GM19099 (cell line): Measurements from ENCODE around the gene RTL10.

ENCODE experiments used
- POLR2A ChIP-seq: IDR thresholded peaks from 3 replicates; pipeline ENCODE4 v1.6.1; 2011; ENCODE audit warnings: low read depth; ENCODE audit not compliant: insufficient read length; ENCODE audit errors: extremely low read depth

The RTL10 gene

DNA sequence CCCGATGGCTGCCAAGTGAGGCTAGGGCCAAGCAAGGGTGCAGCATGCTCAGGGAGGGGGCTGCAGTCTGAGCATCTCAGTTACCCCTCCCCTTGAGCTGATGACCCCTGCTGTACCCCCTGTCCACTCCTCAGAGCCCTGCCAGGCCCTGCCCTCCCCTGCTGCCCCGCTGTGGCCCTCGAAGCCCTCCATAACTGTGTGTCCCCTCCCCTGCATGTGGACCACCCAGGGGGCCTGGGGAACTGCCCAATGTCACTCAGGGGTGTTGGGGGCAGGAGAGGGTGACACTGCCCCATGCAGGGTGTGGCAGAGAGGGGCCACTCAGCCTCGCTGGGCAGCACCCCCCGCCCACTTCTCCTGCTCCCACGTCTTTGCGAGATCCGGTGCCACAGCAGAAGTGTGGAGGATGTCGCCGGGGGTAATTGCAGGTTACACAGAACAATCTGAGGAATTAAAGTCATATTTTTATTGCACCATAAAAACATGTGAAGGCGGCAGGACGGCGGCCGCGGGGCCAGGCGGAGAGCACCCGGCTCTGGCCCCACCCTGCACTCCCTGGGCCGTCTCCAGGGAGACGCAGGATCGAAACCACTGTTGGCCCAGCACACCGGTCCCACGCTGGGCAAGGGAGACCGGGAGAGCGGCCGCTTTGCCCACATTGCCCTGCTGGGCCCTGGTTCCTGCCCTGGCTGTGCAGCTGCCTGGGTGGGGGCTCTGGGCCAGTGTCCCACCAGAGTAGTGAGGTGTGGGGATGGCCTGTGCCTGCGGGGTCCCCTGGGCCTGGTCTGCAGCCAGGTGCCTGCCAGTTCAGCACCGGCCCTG, 18.7 kb upstream of the RTL10 start:
- TF ChIP-seq POLR2A, result no peak

DNA sequence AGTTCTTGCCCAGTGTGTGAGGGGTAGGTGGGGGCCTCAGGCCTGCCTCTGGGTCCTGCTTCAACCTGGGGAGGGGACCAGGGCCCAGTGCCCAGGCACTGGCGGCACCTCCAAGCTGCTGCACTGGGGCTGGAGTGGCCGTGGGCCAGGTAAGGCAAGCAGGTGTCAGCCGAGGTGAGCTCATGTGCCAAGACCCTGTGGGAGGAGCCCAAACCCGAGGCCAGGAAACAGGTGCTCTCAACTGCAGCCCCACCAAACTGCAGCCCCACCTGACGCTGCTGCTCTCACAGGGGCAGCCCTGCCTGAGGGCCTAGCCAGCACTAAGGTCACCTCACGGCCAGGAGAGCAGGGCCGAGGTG, 18.1 kb upstream of the RTL10 start:
- TF ChIP-seq POLR2A, result no peak

DNA sequence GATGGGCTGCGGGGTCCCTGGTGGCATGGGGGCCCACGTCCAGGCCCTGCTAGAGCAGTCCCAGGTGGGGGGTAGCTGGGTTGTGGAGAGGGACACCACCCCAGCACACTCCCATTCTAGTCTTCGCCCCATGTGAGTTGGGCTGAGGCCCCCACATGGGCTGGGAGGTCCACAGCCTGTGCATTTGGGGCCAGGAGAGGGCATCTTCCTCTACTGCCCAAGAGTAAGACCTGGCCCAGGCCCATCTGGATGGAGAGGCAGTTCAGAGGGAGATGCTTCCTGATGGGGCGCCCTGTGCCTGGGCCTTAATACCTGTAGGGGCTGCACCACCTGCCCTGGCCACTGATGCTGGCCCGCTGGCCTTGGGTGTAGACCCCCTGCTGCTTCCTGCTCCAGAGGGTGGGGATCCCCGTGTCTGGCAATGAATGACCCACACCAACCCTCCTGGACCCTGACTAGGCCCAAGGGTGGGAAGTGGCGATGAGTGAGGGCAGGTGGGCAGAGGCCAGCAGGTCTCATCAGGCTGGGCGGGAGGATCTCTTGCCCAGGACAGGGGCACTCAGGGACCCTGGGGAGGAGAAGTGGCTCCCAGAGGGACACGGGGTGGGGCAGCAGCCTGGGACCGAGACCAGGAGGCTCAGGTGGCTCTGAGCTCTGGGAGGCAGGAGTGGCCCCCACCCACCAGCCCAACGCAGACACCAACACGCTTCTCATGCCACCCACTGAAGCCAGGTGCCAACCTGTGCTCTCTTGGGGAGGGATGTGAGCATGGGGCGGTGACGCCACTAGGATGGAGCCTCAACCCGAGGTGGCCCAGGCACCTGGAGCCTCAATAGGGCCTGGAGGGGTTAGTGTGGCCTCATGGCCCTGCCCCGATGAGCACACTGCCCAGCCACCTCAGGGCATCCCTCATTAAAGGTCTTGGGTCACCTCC, 17.4 kb upstream of the RTL10 start:
- TF ChIP-seq POLR2A, result no peak

DNA sequence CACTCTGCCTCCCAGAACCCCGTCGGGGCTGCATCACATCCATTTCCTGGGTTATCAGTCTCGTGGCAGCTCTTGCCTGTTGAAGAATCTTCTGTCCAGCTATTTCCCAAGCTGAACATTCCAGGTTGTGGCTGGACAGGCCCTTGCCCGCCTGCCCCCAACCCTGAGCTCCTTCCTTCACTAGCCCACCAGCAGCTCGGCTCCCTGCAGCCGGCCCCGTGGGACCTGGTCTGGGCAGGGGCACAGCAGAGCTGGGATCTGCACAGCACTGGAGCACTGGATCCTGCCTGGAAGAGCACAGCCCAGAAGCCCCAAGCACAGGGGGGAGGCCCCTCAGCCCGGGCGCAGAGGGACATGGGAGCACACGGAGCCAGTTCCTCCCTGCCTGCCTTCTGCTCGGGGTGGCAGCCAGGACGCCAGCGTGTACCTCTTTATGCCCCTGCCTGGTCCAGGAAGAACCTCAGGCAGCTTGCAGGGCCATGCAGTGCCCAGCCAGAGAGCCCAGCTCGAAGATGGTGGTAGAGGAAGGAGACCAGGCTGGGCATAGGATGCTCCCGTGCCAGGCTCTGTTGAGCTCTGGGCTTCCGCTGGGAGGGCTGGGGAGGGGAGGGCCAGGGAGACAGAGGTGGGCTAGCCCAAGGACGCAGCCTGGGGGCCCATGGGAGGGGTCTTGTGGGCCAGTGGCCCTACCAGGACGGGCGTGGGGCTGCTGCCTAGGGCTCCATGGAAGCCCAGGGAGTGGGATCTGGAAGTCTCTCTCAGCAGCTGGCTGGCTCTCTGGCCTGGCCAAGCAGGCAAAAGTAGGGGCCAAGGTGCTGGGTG, 16.6 kb upstream of the RTL10 start:
- no peak for TF ChIP-seq POLR2A

DNA sequence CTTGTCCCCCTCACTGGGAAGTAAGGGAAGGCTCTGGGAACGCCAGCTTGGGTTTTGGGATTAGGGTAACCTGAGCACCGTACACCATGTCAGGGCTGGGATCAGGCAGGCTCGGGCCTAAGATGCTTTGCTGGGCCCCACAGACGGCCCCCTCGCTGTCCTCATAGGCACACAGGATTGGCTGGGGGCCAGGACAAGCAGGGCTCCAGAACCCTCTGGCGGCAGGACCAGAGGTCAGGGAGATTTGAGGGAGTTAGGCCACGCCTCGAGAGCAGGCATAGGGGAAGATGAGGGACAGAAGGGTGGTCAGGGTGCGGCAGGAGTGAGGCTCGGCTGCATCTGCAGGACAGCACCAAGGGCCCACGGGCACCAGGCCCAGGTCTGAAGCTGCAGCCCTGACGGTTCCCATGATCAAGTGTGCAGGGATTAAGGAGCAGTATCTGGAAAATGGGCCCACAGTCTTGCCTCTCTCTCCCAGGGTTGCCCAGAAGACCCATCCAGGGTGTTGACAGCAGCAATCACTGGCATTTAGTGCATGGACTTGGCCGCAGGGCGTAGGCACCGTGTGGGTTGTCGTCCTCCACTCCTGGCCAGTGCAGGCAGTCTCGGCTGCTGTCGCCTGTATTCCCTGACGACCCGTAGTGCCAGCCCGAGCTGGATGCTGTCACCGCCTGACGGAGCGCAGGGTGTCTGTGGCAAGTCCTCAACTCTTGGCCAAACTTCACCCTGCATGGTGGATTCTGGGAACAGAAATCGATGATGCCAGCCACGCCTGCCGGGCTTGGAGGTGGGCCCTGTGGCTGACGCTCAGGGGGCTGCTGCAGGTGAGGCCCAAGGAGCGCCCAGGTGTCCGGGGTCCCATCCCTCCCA, 15.7 kb upstream of the RTL10 start:
- TF ChIP-seq POLR2A, result no peak

DNA sequence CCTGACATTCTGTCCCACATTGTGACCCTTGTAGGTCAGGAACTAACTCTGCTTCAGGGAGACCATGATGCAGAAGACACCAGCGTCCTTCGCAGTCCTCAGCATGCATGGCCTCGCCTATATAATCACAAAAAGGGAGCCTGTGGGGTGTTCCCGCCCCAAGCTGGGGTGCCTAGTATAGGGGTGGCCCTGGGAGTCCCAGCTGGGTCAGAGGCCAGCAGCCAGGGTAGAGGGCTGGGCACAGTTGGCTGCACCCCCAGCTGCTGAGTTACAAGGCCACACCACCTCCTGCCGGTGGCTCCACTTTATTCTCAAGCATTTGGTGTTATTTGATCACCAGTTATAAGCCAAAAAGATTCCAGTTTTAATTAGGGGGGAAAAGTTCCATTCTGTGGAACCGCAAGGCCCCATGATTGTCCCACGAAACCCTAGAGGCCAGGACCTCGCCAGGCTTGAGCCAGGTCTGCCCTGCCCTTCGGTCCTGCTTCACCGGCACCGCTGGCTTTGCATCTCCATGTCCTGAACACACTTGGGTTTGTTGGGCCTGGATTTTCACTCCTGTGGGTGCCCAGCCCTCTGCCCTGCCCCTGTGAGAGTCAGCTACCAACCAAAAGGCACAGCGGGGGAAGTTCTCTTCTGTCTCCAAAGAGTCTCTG, 15.0 kb upstream of the RTL10 start:
- TF ChIP-seq POLR2A, result no peak

DNA sequence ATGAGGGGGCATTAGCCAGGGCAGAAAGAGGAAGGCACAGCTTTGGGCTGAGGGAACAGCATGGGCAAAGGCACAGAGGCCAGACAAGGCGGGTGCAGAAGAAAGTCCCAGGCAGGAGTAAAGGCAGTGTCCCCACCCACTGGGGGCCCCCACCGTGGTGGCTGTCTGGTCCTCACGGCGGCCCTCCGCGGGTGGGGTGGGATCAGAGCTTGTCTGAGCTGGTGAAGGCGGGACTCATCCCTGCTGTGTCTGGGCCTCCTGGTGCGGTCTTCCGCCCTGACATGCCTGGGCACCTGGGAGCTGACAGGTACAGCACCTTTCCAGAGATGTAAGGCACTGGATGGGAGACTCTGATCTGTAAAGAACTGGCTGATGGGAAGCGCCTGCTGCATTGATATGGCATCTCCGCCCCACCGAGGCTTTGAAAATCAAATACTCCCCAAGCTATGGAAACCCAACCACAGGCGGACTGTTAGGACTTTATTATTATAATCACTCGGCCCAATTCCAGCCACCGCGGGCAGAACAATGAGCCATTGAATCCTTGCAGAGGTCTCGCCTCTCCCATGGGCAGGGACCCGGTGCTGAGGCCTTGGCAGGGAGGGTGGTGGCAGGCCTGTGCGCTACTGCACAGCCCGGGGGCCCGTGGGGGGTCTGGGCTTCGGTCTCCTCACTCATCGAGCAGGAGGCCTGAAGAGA, 14.2 kb upstream of the RTL10 start:
- TF ChIP-seq POLR2A, result no peak

DNA sequence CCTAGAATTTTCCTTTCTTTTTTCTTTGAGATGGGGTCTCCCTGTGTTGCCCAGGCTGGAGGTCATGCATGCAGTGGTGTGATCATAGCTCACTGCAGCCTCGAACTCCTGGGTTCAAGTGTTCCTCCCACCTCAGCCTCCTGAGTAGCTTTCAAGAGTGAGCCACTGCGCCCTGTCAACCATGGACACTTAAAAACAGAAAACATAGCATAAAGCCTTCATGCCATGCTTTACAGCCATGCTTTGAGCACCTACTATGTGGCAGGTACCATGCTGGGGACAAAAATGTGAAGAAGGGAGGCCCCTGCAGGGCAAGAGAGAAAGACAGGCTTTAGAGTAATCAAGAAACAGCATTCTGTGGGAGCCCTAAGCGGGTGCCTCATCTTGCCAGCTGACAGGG, 13.7 kb upstream of the RTL10 start:
- no peak for TF ChIP-seq POLR2A

DNA sequence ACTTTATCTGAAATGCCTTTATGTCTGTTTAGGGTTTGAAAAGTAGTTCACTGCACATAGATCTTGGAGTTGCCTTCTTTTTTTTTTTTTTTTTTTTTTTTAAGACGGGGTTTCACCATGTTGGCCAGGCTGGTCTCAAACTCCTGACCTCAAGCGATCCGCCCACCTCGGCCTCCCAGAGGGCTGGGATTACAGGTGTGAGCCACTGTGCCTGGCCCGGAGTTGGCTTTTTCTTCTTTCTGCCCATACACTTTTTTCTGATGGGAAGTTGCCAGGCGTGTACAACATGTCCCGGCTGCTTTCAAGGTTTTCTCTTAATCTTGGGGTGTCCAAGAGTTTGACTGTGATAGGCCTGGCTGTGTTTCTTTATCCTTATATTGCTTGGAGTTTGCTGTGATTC, 12.9 kb upstream of the RTL10 start:
- no peak for TF ChIP-seq POLR2A

DNA sequence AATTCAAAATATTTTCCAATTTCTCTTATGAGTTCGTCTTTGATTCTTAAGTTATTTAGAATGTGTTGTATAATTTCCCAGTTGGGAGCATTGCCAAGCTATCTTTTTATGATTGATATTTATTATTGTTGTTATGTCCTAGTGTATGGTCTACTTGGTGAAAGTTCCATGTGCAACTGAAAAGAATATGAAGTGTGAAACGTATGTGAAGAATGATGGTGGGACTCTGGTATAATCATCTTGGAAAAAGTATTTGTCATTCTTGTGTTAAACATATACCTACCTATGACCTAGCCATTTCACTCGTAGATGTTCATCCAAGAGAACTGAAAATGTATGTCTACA, 12.0 kb upstream of the RTL10 start:
- no peak for TF ChIP-seq POLR2A

DNA sequence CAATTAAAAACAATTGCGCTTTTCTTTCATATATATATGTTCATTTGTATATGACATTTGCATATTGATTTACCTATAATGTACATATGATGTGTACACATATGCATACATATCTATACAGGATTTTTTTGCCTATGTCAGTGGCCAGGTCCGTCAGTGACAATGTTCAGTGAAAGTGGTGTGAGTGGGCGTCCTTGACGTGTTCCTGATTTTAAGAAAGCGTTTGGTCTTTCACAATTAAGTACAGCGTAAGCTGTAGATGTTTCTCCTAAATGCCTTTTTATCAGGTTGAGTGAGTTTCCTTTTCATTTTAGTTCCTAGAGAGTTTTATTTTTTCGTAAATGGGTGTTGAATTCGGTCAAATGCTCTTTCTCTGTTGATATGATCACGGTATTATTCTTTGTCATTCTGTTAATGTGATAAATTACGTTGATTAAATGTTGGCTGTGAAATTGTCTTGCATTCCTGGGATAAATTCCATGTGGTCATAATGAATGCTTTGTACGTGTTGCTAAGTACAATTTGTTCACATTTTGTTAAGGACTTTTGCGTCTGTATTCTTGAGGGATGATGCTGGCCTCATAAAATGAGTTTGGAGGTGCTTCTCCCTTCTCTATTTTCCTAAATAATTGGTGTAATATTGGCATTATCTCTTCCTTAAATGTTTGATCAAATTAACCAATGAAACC, 10.6 kb upstream of the RTL10 start:
- no peak for TF ChIP-seq POLR2A

DNA sequence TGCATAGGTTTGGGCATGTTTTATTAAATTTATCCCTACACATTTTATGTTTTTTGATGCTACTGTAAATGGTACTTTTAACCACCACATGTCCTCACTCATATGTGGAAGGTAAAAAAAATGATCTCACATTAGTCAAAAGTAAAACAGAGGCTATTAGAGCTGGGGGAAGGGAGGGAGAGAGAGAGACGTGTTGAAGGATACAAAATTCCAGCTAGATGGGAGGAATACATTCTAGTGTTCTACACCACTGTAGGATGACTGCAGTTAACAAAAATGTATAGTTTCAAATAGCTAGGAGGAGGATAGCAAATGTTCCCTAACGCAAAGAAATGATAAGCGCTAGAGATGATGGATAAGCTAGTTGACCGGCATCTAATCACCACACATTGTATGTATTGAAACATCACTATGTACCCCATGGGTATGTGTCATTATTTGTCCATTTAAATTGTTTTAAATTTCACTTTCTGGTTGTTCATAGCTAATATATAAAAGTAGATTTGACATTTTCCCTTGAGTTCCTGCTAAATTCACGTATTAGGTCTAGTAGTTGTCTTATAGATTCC, 9.9 kb upstream of the RTL10 start:
- TF ChIP-seq POLR2A, result no peak
